Activated T-helper 1 cell treated with anti-CD3 and anti-CD28 coated beads, Interleukin-12 subunit alpha, Interleukin-12 subunit beta, Interleukin-2, Interleukin-4 antibody, amounts not matched to agents 30 ng/mL and 10 ng/mL and 1 ng/mL, durations not matched to agents 14 hours and 24 hours and 36 hours (primary cell): ENCODE results near the gene DNAJC27. TPM values are rescaled to one million over a fixed set of nuclear protein-coding genes. Genes with fewer than 3 reads are reported as not detected.
A peak's percentile ranks its signal among the peaks of the same experiment; 100 is the strongest.

Experiments
- DNase-seq: peaks from one replicate; pipeline ENCODE4 v3.0.0; 2021; ENCODE audit warnings: low spot score
- H3K27ac Mint-ChIP-seq: one replicate; pipeline ENCODE4 v1.8.0; 2021; ENCODE audit warnings: mild to moderate bottlenecking, mixed read lengths
- H3K27me3 Mint-ChIP-seq: one replicate; pipeline ENCODE4 v1.8.0; 2022; ENCODE audit warnings: mild to moderate bottlenecking, moderate library complexity, mixed read lengths; ENCODE audit not compliant: insufficient read depth
- H3K36me3 Mint-ChIP-seq: one replicate; pipeline ENCODE4 v1.8.0; 2021; ENCODE audit warnings: low read depth, mixed read lengths
- H3K4me1 Mint-ChIP-seq: one replicate; pipeline ENCODE4 v1.8.0; 2021; ENCODE audit warnings: low read depth, mixed read lengths
- H3K4me3 Mint-ChIP-seq: one replicate; pipeline ENCODE4 v1.8.0; 2021; ENCODE audit warnings: mild to moderate bottlenecking, moderate library complexity, mixed read lengths
- H3K9me3 Mint-ChIP-seq: one replicate; pipeline ENCODE4 v1.8.0; 2021; ENCODE audit warnings: mixed read lengths
- intact Hi-C: fragments of 100-400 bp; cut with micrococcal nuclease; formaldehyde crosslinking; loops from one replicate; pipeline ENCODE4 v1.15.1; 2024
- total RNA-seq: library from RNA; stranded (reverse); gene quantifications from 2 replicates; pipeline ENCODE4 v1.2.3, GENCODE V29; 2022

The DNAJC27 gene
- total RNA-seq, 1 donor from 2014 or later, result 7.0 TPM

GRCh38 chr2:24959761-24960160 lies 12.0 kb downstream of the DNAJC27 start:
- H3K9me3 Mint-ChIP-seq, result peaks cover 11% of the 10 kb centered on the region
- intact Hi-C loops, result no loop called here
- H3K27ac Mint-ChIP-seq, result peak overlapping the region; percentile 9
- no peak overlapping the region for H3K4me3 Mint-ChIP-seq
- H3K27me3 Mint-ChIP-seq, result no peaks in the 10 kb centered on the region
- DNase-seq, result no peak
- H3K4me1 Mint-ChIP-seq, result peaks cover 16% of the 10 kb centered on the region
- H3K36me3 Mint-ChIP-seq, result peaks cover 64% of the 10 kb centered on the region

- intact Hi-C loops, result no loop called here
- peaks cover 72% of the 10 kb centered on the region for H3K36me3 Mint-ChIP-seq
- no peak overlapping the region for H3K4me3 Mint-ChIP-seq
- no peak for DNase-seq
- no peaks in the 10 kb centered on the region for H3K27me3 Mint-ChIP-seq
- H3K27ac Mint-ChIP-seq, result no peak overlapping the region
- peaks cover 16% of the 10 kb centered on the region for H3K4me1 Mint-ChIP-seq
- peaks cover 11% of the 10 kb centered on the region for H3K9me3 Mint-ChIP-seq
These were observed 13.3 kb downstream of the DNAJC27 start for GRCh38 chr2:24958411-24958935.

- peaks cover 11% of the 10 kb centered on the region for H3K9me3 Mint-ChIP-seq
- no peak overlapping the region for H3K4me3 Mint-ChIP-seq
- H3K27me3 Mint-ChIP-seq, result no peaks in the 10 kb centered on the region
- H3K4me1 Mint-ChIP-seq, result peaks cover 16% of the 10 kb centered on the region
- intact Hi-C loops, result no loop called here
- peaks cover 74% of the 10 kb centered on the region for H3K36me3 Mint-ChIP-seq
- H3K27ac Mint-ChIP-seq, result no peak overlapping the region
- no peak for DNase-seq
These were observed 13.8 kb downstream of the DNAJC27 start for GRCh38 chr2:24957976-24958375.

- intact Hi-C loops, result no loop called here
- no peak overlapping the region for H3K27ac Mint-ChIP-seq
- no peak overlapping the region for H3K4me3 Mint-ChIP-seq
- H3K9me3 Mint-ChIP-seq, result peaks cover 11% of the 10 kb centered on the region
- DNase-seq, result no peak
- H3K4me1 Mint-ChIP-seq, result peaks cover 16% of the 10 kb centered on the region
- no peaks in the 10 kb centered on the region for H3K27me3 Mint-ChIP-seq
- H3K36me3 Mint-ChIP-seq, result peaks cover 72% of the 10 kb centered on the region
These were observed 14.5 kb downstream of the DNAJC27 start for GRCh38 chr2:24957221-24957620.

- Mint-ChIP-seq H3K27me3 (no peaks in the 10 kb centered on the region), H3K36me3 (peaks cover 74% of the 10 kb centered on the region), H3K9me3 (peaks cover 11% of the 10 kb centered on the region), H3K4me1 (peaks cover 16% of the 10 kb centered on the region), H3K4me3 (no peak overlapping the region), H3K27ac (no peak overlapping the region)
- DNase-seq, result no peak
- intact Hi-C loops, result no loop called here
These were observed 15.8 kb downstream of the DNAJC27 start for GRCh38 chr2:24955921-24956320.

GRCh38 chr2:24955232-24955631 lies 16.5 kb downstream of the DNAJC27 start:
- Mint-ChIP-seq H3K36me3 (peaks cover 68% of the 10 kb centered on the region), H3K4me1 (peaks cover 10% of the 10 kb centered on the region), H3K27me3 (no peaks in the 10 kb centered on the region), H3K27ac (no peak overlapping the region), H3K4me3 (no peak overlapping the region), H3K9me3 (peaks cover 11% of the 10 kb centered on the region)
- DNase-seq, result no peak
- intact Hi-C loops, result no loop called here

GRCh38 chr2:24950102-24950501 lies 21.7 kb downstream of the DNAJC27 start:
- no peaks in the 10 kb centered on the region for H3K27me3 Mint-ChIP-seq
- H3K9me3 Mint-ChIP-seq, result peaks cover 2% of the 10 kb centered on the region
- H3K36me3 Mint-ChIP-seq, result peaks cover 57% of the 10 kb centered on the region
- no peak for DNase-seq
- H3K27ac Mint-ChIP-seq, result no peak overlapping the region
- H3K4me3 Mint-ChIP-seq, result no peak overlapping the region
- H3K4me1 Mint-ChIP-seq, result no peaks in the 10 kb centered on the region
- intact Hi-C loops, result no loop called here

- Mint-ChIP-seq H3K36me3 (peaks cover 45% of the 10 kb centered on the region), H3K4me1 (no peaks in the 10 kb centered on the region), H3K27ac (no peak overlapping the region), H3K9me3 (no peaks in the 10 kb centered on the region), H3K27me3 (no peaks in the 10 kb centered on the region), H3K4me3 (no peak overlapping the region)
- intact Hi-C loops, result no loop called here
- DNase-seq, result no peak
These were observed 23.2 kb downstream of the DNAJC27 start for GRCh38 chr2:24948506-24948905.

GRCh38 chr2:24947561-24948157 lies 24.1 kb downstream of the DNAJC27 start:
- no peak overlapping the region for H3K27ac Mint-ChIP-seq
- no peaks in the 10 kb centered on the region for H3K27me3 Mint-ChIP-seq
- intact Hi-C loops, result no loop called here

GRCh38 chr2:24945907-24946306 lies 25.8 kb downstream of the DNAJC27 start:
- no peak for DNase-seq
- Mint-ChIP-seq H3K27me3 (no peaks in the 10 kb centered on the region), H3K9me3 (no peaks in the 10 kb centered on the region), H3K4me3 (no peak overlapping the region), H3K4me1 (no peaks in the 10 kb centered on the region), H3K27ac (no peak overlapping the region), H3K36me3 (peaks cover 33% of the 10 kb centered on the region)
- intact Hi-C loops, result no loop called here

More at GRCh38 chr2:24947561-24948157, 24.1 kb downstream of the DNAJC27 start:
- Mint-ChIP-seq H3K36me3 (peaks cover 42% of the 10 kb centered on the region), H3K4me3 (no peak overlapping the region), H3K4me1 (no peaks in the 10 kb centered on the region), H3K9me3 (no peaks in the 10 kb centered on the region)
- no peak for DNase-seq

GRCh38 chr2:24943427-24944053 lies 28.2 kb downstream of the DNAJC27 start:
- Mint-ChIP-seq H3K36me3 (peaks cover 24% of the 10 kb centered on the region), H3K4me1 (no peaks in the 10 kb centered on the region), H3K4me3 (no peak overlapping the region), H3K27me3 (peaks cover under 1% of the 10 kb centered on the region), H3K27ac (no peak overlapping the region), H3K9me3 (no peaks in the 10 kb centered on the region)
- DNase-seq, result no peak
- intact Hi-C loops, result no loop called here

GRCh38 chr2:24939353-24939752 lies 32.4 kb downstream of the DNAJC27 start:
- H3K27ac Mint-ChIP-seq, result no peak overlapping the region
- no peak overlapping the region for H3K4me3 Mint-ChIP-seq
- no peaks in the 10 kb centered on the region for H3K4me1 Mint-ChIP-seq
- DNase-seq, result no peak
- H3K27me3 Mint-ChIP-seq, result peaks cover 3% of the 10 kb centered on the region
- H3K36me3 Mint-ChIP-seq, result peaks cover 1% of the 10 kb centered on the region
- H3K9me3 Mint-ChIP-seq, result no peaks in the 10 kb centered on the region
- intact Hi-C loops, result no loop called here

GRCh38 chr2:24937236-24937635 lies 34.5 kb downstream of the DNAJC27 start:
- H3K4me1 Mint-ChIP-seq, result no peaks in the 10 kb centered on the region
- H3K27ac Mint-ChIP-seq, result no peak overlapping the region
- DNase-seq, result no peak
- intact Hi-C loops, result no loop called here
- no peak overlapping the region for H3K4me3 Mint-ChIP-seq
- H3K9me3 Mint-ChIP-seq, result no peaks in the 10 kb centered on the region
- no peaks in the 10 kb centered on the region for H3K36me3 Mint-ChIP-seq
- H3K27me3 Mint-ChIP-seq, result peaks cover 5% of the 10 kb centered on the region
